A549 treated with AZD2906 at 1 μM for 4 hours (cell line): Measurements from ENCODE around the gene SUCO. TPM values are rescaled to one million over a fixed set of nuclear protein-coding genes. Genes with fewer than 3 reads are reported as not detected.

ENCODE experiments used
- total RNA-seq: library from RNA; stranded (reverse); fragments of 200-300 nt; extraction: Qiagen RNA extraction; gene quantifications from 5 replicates; pipeline ENCODE4 v1.2.3, GENCODE V29; 2022

SUCO gene, protein sequence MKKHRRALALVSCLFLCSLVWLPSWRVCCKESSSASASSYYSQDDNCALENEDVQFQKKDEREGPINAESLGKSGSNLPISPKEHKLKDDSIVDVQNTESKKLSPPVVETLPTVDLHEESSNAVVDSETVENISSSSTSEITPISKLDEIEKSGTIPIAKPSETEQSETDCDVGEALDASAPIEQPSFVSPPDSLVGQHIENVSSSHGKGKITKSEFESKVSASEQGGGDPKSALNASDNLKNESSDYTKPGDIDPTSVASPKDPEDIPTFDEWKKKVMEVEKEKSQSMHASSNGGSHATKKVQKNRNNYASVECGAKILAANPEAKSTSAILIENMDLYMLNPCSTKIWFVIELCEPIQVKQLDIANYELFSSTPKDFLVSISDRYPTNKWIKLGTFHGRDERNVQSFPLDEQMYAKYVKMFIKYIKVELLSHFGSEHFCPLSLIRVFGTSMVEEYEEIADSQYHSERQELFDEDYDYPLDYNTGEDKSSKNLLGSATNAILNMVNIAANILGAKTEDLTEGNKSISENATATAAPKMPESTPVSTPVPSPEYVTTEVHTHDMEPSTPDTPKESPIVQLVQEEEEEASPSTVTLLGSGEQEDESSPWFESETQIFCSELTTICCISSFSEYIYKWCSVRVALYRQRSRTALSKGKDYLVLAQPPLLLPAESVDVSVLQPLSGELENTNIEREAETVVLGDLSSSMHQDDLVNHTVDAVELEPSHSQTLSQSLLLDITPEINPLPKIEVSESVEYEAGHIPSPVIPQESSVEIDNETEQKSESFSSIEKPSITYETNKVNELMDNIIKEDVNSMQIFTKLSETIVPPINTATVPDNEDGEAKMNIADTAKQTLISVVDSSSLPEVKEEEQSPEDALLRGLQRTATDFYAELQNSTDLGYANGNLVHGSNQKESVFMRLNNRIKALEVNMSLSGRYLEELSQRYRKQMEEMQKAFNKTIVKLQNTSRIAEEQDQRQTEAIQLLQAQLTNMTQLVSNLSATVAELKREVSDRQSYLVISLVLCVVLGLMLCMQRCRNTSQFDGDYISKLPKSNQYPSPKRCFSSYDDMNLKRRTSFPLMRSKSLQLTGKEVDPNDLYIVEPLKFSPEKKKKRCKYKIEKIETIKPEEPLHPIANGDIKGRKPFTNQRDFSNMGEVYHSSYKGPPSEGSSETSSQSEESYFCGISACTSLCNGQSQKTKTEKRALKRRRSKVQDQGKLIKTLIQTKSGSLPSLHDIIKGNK (N-terminal part only)
- total RNA-seq = 8.4 to 10.7 TPM (median 9.4 TPM) in 5 replicates

DNA sequence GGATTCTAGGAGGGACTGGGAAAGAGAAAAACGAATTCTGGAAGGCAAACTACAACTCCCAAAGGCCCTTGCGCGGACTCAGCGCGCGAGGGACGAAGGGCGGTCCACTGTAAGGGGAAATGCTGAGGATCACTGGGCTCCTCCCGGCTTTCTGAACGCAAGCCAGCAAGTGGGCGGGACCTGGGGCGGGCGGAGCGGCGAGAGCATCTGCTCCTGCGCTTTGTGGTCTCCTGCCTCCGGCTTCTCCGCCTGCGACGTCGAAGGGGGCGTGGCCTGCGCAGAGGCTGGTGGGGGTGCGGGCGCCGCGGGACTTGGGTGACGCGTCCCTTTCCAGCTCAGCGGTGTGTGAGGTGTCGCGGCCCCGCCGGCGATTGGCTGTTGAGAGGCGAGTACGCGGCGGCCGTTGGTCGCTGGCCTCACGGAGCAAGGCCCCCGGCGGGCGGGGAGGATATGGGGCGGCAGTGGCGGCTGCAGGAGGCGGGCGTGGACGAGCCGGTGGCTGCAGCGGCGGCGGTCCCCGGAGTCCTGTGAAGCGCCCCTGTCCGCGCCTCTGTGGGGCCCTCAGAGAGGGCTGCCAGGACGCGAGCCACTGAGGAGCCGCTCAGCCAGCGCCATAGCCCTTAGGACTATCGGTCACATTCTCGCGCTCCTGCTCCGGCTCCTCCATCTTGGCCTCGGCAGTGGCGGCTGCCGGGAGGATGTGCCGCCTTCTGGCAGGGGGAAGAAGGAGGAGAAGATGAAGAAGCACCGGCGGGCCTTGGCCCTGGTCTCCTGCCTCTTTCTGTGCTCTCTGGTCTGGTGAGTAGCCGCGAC lies at the start of gene SUCO:
TSS of gene SUCO (plus strand) at position 451 of the 813 bp plus-strand sequence. CDS start at position 737, 286 bp downstream.

DNA sequence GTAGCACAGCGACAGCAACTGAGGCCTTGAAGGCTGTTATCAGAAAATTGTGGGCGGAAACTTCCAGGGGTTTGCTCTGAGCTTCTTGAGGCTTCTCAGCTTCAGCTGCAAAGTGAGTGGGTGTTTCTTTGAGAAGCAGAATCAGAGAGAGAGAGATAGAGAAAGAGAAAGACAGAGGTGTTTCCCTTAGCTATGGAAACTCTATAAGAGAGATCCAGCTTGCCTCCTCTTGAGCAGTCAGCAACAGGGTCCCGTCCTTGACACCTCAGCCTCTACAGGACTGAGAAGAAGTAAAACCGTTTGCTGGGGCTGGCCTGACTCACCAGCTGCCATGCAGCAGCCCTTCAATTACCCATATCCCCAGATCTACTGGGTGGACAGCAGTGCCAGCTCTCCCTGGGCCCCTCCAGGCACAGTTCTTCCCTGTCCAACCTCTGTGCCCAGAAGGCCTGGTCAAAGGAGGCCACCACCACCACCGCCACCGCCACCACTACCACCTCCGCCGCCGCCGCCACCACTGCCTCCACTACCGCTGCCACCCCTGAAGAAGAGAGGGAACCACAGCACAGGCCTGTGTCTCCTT lies 126.0 kb downstream of the SUCO start, which contains the start of gene FASLG:
TSS of gene FASLG (plus strand) at position 233 of the 583 bp plus-strand sequence. CDS start at position 332, 99 bp downstream.

Other genes starting within 250 kb of the SUCO start
- gene C1orf105, start 112.5 kb upstream of the SUCO start, total RNA-seq = 0.15 TPM in 1 of 5 replicates, not detected in the others
- 32.4 to 38.2 TPM (median 37.7 TPM) in 5 replicates for gene PIGC, start 89.1 kb upstream of the SUCO start, total RNA-seq
- gene FASLG, start 126.0 kb downstream of the SUCO start, total RNA-seq = not detected in 5 replicates